ENCODE data around the gene WBP2NL.

Gene WBP2NL

DNA sequence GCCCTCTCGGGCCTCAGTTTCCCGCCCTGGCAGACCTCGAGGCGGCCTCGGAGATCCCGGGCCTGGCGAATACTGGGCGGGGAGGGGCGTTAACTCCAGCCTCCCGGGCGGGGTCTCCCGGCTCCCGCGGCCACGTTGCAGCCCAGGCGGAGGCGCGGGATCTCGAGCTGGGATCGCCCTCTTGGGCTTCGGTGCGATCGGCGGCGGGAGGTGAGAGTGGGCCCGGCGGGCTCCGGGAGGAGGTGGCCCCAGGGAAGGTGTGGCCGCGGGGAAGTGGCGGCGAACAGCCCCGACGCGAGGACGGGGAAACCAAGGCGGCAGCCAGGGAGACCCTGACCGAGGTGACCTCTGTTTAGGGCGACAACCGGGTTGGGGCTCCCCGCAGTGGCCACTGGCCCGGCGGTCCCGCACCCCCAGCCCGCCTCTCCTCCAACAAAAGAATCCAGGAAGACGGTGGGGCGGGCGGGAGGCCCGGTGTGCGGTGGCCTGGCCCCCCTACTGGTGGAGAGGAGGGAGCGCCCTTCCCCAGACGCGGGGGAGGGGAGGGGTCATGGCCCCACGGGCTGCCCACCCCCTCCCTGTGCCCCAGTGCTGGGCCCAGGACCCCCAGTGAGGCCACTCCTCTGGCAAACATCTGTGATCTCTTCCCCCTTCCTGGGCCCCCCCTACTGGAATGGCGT is 75.7 kb downstream of the WBP2NL start, which contains the start of gene PHETA2:
PHETA2 (plus strand) TSS at position 117 of the 680 bp plus-strand sequence. CDS start 3,046 bp downstream, outside the sequence.
- peak; percentile 49 for DNase-seq

DNA sequence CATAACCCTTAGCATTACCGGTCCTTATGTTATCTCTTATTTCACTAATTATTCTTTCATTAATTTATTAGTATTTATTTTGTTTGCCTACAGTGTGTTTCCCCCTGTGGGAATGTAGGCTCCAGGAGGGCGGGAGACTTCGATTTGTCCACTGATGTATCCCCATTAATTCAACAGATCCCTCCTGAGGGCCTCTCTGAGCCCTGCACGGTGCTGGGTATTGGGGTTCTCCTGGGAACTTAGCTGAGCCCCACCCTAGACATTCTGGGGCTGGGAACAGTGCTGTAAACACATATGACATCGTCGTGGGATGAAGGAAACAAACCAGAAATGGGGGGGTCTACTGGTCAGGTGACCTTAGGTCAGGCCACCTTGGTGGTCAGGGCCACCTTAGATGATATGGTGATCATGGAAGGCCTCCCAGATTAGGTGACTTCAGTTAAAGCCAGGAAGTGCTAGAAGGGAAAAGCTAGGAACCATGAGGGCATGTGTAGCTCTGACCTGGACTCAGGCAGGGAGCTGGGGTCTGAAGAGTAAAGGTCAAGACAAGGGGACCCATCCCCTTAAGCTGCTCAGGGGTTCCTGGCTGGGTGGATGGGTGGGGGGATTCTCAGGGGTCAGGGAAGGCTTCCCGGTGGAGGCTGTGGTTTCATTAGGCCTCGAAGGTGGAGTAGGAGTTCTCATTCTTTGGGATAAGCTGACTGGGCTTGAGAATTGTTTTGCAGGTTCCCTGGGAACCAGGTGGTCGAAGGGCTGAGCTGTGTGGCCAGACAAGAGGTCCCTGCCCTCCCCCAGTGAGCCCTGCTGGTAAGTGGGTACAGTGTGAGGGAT is 76.5 kb downstream of the WBP2NL start:
- no peak for DNase-seq

DNA sequence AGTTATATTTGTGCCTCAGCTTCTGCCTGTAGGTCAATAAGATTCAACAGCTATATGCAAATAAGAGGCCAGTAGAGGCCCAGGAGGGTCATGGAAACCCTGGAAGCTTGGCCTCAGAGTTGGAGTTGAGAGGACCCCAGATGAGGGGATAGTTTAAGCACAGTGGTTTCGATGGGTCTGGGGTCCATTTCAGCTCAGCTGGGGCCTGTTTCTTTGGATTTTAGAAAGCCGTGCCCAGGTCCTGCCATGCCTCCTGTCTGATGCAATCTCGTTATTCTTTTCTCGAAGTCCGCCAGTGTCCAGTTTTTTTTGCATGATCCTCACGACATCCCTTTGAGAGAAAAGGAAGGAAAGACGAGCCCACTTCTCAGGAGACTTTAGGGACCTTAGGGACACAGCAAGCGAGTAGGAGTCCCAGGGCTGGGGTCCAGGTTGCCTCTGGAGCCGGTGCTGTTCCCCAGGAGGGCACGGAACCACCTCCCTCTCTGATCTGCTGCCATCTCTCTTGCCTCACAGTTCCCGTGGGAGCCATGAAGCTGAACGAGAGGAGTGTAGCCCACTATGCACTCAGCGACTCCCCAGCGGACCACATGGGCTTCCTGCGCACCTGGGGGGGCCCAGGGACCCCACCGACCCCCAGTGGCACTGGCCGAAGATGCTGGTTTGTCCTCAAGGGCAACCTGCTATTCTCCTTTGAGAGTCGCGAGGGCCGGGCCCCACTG is 78.3 kb downstream of the WBP2NL start:
- DNase-seq = no peak

DNA sequence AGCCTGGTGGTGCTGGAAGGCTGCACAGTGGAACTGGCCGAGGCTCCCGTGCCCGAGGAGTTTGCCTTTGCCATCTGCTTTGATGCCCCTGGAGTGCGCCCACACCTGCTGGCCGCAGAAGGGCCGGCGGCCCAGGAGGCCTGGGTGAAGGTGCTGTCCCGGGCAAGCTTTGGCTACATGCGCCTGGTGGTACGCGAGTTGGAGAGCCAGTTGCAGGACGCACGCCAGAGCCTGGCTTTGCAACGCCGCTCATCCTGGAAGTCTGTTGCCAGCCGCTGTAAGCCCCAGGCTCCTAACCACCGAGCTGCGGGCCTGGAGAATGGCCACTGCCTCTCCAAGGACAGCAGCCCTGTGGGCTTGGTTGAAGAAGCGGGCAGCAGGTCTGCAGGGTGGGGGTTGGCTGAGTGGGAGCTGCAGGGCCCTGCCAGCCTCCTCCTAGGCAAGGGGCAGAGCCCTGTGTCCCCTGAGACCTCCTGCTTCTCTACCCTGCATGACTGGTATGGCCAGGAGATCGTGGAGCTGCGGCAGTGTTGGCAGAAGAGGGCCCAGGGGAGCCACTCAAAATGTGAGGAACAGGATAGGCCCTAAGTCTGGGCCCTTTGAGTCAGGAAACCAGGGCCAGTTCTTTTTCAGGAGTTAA is 79.0 kb downstream of the WBP2NL start:
- DNase-seq = no peak

Measured in NCI-H146 (cell line).